ENCODE measurements around the gene RBP3. TPM values are rescaled to one million over a fixed set of nuclear protein-coding genes. Genes with fewer than 3 reads are reported as not detected.

The RBP3 gene
- total RNA-seq, 1 donor = not detected

DNA sequence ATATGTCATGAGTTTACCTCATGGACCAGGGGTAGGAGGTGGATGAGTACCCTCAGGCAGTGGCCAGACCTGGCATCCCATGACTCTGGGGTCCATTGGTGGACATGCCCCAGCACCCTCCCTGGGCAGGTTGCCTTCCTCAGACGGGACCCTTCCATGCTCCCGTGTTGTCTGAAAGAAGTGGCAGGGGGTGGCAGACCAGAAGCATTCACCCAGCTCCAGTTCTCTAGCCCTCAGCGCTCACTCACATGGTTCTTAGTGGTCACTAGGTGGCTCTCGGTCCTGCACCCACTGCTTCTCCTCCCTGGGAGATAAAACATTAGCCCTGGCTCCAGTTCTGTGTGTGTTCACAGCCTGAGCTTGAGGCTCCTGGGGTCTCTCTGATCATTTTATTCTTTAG, 6.0 kb downstream of the RBP3 start:
- TF ChIP-seq, protein P1, sequence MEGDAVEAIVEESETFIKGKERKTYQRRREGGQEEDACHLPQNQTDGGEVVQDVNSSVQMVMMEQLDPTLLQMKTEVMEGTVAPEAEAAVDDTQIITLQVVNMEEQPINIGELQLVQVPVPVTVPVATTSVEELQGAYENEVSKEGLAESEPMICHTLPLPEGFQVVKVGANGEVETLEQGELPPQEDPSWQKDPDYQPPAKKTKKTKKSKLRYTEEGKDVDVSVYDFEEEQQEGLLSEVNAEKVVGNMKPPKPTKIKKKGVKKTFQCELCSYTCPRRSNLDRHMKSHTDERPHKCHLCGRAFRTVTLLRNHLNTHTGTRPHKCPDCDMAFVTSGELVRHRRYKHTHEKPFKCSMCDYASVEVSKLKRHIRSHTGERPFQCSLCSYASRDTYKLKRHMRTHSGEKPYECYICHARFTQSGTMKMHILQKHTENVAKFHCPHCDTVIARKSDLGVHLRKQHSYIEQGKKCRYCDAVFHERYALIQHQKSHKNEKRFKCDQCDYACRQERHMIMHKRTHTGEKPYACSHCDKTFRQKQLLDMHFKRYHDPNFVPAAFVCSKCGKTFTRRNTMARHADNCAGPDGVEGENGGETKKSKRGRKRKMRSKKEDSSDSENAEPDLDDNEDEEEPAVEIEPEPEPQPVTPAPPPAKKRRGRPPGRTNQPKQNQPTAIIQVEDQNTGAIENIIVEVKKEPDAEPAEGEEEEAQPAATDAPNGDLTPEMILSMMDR (IDR thresholded peaks at IDR 0.05; ENCODE audit: insufficient read depth, low read length) = peak; percentile 43
- no peak overlapping the region for H3K4me3 ChIP-seq (ENCODE audit: low read depth, low read length)
- peak; percentile 42 for DNase-seq (ENCODE audit: low read depth)

DNA sequence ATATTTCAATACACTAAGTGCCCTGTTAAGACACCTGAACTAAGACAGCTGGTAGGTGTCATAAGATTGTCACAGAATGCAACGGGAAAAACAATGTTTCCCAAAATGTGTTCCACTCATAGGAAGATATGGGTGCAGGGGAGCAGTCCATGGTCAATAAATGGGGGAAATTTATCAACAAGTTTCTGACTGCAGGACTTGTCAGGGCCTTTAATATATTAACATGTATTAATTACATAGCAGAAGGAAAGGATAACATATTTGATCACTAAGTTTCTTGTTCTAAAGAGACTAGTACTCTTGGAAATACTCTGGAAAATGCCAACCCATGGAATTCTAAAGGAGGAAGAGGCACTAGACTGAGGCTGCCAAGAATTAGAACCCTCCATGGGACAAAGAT, 6.7 kb downstream of the RBP3 start:
- no peak overlapping the region for H3K4me3 ChIP-seq (ENCODE audit: low read depth, low read length)
- DNase-seq (ENCODE audit: low read depth) = no peak
- TF ChIP-seq, protein P1 (IDR thresholded peaks at IDR 0.05; ENCODE audit: insufficient read depth, low read length) = no peak

DNA sequence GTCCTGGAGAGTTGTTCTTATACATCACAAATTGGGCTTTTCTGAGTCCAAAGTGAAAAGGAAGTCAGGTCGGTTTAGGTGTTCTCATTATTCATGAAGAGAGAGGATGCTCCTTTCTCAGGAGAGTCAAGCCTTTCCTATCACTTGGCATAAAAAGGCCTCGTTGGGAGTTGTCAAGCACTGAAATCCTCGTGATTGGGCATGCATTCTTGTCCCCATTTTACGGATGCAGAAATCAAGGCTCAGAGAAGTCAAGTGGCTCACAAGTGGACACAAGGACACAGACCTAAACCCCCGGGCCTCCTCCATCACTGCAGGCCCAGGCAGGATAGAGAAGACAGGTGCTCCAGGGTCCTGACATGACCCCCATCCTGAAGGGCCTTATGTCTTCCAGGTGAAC, 8.5 kb downstream of the RBP3 start:
- DNase-seq (ENCODE audit: low read depth) = no peak
- no peak overlapping the region for H3K4me3 ChIP-seq (ENCODE audit: low read depth, low read length)
- TF ChIP-seq, protein P1 (IDR thresholded peaks at IDR 0.05; ENCODE audit: insufficient read depth, low read length) = no peak

DNA sequence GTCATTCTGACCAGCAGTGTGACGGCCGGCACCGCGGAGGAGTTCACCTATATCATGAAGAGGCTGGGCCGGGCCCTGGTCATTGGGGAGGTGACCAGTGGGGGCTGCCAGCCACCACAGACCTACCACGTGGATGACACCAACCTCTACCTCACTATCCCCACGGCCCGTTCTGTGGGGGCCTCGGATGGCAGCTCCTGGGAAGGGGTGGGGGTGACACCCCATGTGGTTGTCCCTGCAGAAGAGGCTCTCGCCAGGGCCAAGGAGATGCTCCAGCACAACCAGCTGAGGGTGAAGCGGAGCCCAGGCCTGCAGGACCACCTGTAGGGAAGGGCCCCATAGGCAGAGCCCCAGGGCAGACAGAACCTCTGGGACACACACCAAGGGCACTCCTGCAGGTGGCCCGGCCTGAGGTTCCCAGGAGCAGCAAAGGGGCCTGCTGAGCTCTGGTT, 9.0 kb downstream of the RBP3 start:
- TF ChIP-seq, protein P1 (IDR thresholded peaks at IDR 0.05; ENCODE audit: insufficient read depth, low read length) = no peak
- no peak overlapping the region for H3K4me3 ChIP-seq (ENCODE audit: low read depth, low read length)
- no peak for DNase-seq (ENCODE audit: low read depth)

DNA sequence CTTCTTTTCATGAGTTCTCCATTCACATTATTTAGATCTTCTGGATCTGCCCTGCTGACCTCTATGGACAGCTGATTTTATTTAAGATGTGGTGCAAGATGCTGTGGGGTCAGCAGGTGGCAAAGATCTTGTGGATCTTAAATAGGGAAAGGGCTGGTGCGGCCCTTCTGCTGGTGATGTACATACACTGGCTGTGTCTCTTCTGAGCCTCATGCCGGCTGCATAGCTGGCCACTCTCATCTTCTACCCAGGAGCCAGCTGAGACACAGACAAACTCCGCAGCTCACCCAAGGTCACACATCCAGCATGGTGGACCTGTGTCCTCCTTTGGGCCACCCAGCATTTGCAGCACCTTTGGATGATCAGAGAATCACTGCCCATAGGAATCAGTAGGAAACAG, 9.7 kb downstream of the RBP3 start:
- H3K4me3 ChIP-seq (ENCODE audit: low read depth, low read length) = no peak overlapping the region
- no peak for DNase-seq (ENCODE audit: low read depth)
- TF ChIP-seq, protein P1 (IDR thresholded peaks at IDR 0.05; ENCODE audit: insufficient read depth, low read length) = no peak

DNA sequence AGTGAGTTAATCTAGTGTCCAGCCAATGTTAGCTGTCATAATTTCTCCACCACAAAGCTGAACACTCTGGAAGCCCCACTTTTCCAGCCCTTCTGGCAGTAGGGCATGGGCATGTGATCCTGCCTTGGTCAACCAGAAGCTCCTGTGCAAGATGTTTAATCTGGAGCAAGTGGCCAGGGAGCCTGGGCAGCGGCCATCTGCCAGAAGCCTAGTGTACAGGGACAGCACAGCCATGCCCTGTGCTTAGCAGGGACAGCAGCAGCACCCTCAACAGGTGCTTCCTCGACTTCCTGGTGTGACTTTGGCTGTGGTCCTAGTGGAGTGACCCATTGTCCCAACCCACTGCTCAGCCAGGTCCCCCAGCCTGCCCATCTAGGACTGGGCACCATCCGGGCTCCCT, 10.3 kb downstream of the RBP3 start:
- TF ChIP-seq, protein P1 (IDR thresholded peaks at IDR 0.05; ENCODE audit: insufficient read depth, low read length) = no peak
- DNase-seq (ENCODE audit: low read depth) = no peak
- no peak overlapping the region for H3K4me3 ChIP-seq (ENCODE audit: low read depth, low read length)

DNA sequence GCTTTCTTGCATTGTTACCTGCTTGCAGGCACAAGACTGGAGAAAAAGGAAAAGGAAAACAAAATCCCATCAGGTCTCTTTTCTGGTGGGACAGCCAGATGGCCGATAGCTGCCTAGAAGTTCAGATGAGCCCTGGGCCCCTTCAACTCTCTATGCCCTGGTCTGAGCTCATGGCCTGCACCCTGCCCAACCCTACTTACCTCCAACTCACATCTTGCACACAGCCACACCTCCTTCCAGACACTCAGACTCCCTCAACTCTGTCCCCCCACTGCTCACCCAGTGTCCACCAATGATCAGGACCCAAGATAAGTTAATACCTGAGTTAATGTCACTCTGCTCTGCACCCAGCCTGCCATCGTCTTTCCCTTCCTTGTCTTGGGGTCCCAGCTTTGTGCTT, 10.9 kb downstream of the RBP3 start:
- TF ChIP-seq, protein P1 (IDR thresholded peaks at IDR 0.05; ENCODE audit: insufficient read depth, low read length) = no peak
- H3K4me3 ChIP-seq (ENCODE audit: low read depth, low read length) = no peak overlapping the region
- DNase-seq (ENCODE audit: low read depth) = no peak
